Stimulated activated CD4-positive, alpha-beta T cell treated with anti-CD3 and anti-CD28 coated beads, Interleukin-12 subunit alpha, Interleukin-12 subunit beta, amount 100 ng/mL, for 4 hours (primary cell): ENCODE data around the gene EIF5AL1.
"Not testable (repeated sequence)": the region's sequence is repeated elsewhere in the genome, so short reads cannot be mapped to it uniquely, and the experiment has no call there.

Source experiments
- DNase-seq: peaks from one replicate; pipeline ENCODE4 v3.0.0-alpha.2; 2020

EIF5AL1 gene

GRCh38 chr10:79511891-79512583 is at the start of gene EIF5AL1:
Gene EIF5AL1, plus strand, starts transcription at chr10:79512533. Its CDS starts 117 bp downstream, at chr10:79512650.
- not testable (repeated sequence) for DNase-seq

- no peak for DNase-seq
Measured at GRCh38 chr10:79463578-79464496, 48.5 kb upstream of the EIF5AL1 start.

- no peak for DNase-seq
Measured at GRCh38 chr10:79465341-79465740, 47.0 kb upstream of the EIF5AL1 start.

GRCh38 chr10:79468015-79468560 is 44.2 kb upstream of the EIF5AL1 start:
- no peak for DNase-seq

DNA sequence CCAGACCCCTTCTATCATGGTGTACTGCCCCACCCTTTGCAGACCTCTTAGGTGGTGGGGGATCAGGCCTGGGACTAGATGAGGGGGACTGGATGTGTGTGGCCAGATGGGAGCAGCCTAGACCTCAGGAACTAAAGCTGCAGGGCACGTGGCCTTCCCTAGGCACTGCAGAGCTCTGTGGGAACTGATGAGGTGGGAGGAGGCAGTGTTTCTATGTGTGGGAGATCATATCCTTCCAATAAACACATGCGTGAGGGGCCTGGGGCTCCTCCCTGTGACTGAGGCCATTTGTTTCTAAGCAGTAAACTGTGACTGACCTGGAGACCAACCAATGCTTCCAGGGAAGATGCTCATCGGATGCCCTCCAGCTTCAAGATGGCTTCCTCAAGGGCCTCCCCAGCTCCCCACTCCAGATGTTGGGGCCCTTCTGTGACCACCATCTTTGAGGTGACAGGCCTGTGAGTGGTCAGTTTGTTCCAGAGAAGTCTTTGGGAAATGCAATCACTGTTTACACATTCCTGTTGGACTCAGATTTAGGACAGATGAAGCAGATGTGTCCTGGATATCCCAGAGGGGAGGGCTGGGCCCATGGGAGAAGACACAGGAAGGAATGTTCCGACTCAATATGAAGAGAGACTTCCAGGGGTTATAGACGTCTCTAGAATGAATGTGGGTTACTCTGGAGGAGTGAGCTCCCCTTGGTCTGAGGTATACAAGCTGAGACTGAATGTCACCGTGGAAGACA is 43.3 kb upstream of the EIF5AL1 start:
- DNase-seq: no peak

GRCh38 chr10:79470096-79470495 is 42.2 kb upstream of the EIF5AL1 start:
- DNase-seq: no peak

GRCh38 chr10:79471776-79472175 is 40.6 kb upstream of the EIF5AL1 start:
- no peak for DNase-seq

DNA sequence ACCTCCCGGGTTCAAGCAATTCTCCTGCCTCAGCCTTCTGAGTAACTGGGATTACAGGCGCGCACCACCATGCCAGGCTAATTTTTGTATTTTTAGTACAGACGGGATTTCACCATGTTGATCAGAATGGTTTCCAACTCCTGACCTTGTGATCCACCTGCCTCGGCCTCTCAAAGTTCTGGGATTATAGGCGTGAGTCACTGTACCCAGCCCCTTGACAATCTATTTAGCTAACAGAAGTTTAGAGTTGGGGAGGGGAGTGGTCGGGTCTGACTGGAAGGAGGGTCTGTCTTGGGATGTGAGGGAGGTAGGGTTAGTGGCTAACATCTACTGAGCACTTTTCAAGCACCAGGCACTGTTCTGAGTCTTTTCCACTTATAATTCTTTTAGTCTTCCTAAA is 39.9 kb upstream of the EIF5AL1 start:
- DNase-seq: no peak

DNA sequence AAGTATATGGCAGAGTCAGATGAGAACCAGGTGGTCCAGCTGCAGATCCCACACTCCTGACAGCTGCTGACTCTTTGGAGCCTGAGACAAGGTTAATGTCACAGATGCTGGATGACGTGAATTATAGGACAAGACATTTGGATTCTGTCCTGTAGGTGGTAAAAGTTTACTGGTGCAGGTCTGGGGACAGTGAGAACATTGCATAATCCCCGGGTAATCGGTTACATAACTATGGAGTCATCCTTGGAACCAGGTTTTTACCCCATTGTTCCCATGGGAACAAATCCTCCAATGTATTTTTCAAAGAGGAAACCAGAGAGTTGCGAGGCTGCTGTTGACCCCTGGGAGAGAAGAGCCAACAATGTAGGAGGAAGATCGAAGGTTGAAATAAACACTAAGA is 39.4 kb upstream of the EIF5AL1 start:
- no peak for DNase-seq

DNA sequence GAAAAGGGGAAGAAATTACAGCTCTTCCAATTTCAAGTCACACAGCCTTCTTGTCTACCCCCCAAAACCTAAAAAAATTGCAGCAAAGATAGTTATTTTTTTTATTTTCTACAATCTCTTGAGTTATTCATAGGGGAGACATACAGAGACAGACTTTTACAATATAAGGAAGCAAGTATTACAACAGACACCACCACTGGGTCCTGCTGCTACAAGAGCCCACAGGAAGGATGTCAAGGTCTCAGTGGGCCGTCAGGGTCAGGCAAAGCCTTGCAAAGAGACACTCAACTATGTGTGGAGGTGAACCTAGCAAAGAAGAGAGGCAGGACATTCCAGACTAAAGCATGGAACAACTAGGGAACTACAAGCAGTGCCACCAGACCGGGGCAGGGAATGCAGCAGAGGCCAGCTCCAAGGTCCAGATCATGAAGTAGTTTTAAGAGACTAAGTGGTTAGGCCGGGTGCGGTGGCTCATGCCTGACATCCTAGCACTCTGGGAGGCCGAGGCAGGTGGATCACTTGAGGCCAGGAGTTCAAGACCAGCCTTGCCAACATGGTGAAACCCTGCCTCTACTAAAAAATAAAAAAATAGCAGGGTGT is 38.7 kb upstream of the EIF5AL1 start:
- DNase-seq: no peak

- no peak for DNase-seq
Measured at GRCh38 chr10:79475119-79475653, 37.1 kb upstream of the EIF5AL1 start.

GRCh38 chr10:79475877-79476276 is 36.5 kb upstream of the EIF5AL1 start:
- no peak for DNase-seq

DNA sequence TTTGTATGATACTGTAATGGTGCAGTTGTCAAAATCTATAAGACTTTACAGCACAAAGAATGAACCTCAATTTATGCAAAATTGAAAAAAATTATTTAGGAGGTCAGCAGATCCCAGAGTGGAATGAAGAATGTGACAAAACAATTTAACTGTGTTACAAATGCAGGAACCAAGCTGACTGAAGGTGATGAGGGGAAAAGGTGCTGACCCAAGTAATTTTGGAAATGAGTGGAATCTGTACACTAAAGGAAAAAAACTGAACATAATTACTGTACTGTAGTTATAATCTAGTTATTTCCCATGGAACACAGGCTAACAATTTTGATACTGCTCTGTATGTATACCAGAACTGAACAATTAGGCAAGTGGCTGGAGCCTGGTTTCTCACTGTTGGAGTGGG is 35.7 kb upstream of the EIF5AL1 start:
- no peak for DNase-seq

DNA sequence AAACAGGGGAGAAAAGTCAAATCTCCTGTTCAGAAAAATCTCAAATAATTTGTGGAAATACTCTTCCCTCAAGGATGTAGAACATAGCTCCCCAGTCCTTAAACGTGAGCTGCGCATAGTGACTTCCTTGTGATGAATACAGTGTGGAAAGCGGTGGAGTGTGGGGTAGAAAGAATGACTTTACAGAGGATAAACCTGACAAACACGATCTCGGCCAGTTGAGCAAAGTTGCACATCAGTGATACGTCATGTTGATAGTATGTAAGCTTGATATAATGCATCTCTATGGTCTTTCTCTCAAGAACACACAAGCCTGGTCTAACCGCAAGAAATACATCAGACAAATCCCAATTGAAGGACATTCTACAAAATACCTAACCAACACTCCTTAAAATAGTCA is 34.9 kb upstream of the EIF5AL1 start:
- DNase-seq: no peak

DNA sequence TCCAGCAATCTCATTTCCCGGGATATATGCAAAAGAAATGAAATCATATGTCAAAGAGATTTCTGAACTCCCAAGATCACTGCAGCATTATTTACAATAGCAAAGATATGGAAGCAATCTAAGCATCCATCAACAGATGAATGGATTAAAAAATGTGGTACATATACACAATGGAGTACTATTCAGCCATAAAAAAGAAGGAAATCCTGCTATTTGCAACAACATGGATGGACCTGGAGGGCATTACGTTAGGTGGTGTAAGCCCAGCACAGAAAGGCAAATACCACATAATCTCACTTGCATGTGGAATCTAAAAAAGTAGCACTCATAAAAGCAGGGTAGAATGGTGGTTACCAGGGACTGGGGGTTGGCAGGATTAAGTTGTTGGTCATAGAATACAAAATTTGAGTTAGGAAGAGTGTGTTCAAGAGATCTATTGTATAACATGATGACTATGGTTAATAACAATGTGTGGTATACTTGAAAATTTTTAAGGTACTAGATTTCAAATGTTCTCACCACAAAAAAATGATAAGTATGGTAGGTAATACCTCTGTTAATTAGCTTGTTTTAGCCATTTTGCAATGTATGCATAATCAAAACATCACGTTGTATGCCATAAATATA is 32.9 kb upstream of the EIF5AL1 start:
- no peak for DNase-seq

GRCh38 chr10:79482304-79482703 is 30.0 kb upstream of the EIF5AL1 start:
- DNase-seq: no peak

GRCh38 chr10:79482741-79483140 is 29.6 kb upstream of the EIF5AL1 start:
- no peak for DNase-seq

- no peak for DNase-seq
Measured at GRCh38 chr10:79483299-79483698, 29.0 kb upstream of the EIF5AL1 start.

DNA sequence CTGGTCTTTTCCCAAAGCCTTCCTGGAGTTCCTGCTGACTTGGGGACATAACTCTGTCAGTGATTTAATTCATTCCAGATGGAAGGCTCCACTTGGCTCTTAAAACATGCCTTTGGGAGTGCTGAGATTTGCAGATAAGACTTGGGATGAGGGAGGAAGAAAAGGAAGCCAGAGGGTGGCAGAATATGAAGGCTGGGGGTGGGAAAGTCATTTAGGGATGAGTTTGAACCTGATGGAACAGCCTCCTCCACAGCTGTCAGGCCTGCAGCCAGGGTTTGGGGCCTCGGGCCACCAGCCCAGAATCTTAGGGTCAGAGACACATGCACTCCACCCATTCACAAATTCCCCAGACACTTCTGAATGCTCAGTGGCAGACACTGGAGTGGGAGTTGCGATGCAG is 28.4 kb upstream of the EIF5AL1 start:
- DNase-seq: no peak

DNA sequence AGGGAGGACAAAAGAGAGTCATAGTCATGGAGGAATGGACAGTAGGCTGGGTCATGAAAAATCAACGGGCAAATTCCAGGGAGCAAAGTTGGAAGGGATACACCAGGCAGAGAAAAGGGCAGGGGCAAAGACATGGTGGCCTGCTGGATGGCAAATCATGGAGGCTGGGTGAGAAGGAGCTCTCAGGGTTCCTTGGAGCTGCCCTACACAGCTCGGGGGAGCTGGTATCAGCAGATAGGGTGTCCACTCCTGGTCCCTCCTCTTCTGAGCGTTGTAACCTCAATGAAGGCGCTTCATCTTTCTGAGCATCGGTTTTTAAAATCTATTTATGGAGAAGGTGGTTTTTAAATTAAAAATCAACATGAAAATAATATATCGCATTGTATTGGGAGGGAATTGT is 27.9 kb upstream of the EIF5AL1 start:
- no peak for DNase-seq

DNA sequence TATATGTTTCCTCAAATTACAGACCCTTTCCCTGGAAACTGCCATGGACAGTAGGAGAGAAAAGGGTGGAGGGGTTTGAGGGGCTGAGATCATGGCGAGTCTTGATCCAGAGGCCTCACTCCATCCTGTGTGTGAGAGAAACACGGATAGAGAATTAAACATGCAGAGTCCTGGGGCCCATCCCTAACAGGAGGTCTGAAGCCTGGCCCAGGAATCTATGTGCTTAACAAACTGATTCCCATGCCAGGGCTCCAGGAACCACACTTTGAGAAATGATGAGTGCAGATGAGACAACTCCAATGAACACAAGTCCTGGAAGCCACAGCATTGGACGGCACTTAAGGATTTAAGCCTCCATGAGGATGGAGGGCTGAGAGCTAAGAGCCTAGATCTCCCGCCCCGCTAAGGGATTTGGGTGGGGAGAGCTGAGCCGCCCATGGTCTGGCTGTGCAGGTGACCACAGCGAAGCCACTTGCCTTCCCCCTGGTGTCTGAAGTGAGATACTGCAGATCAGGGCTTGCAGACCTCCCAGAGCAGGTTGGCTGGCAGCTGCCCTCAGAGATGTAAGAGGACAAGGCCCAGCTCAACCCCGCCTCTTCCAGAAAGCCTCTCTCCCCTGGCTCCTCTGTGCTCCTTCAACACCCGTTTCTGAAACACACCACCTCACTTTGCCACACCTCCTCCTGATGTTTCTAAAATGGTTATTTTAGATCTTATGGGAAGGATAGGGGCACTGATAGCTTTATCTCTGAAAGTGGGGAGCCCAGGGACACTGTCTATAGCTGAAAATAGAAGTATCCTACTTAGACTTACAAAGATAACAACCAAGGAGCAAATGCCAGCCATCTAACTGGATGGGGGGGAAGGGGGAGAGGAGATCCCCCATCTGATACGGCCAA is 24.8 kb upstream of the EIF5AL1 start:
- peak; percentile 3 for DNase-seq
